ENCODE measurements around the gene ZNF280B. TPM values are rescaled to one million over a fixed set of nuclear protein-coding genes. Genes with fewer than 3 reads are reported as not detected.

The ZNF280B gene
- total RNA-seq, 1 experiment from 2014 or later = 5.5 TPM

- ChIA-PET POLR2A (no interaction called here), RAD21 (ENCODE audit: low non-redundant PET in 1 of 2, low total read pairs in 2 of 2, uncharacterized antibody in 2 of 2, unreplicated experiment in 2 of 2) (no interaction called here), CTCF (interaction anchor here (1.0 kb wide), 1 partner anchor 15 kb away, joined by 4 read pairs; the partner anchor contains the start of gene PRAME)
- H3K79me2 ChIP-seq (ENCODE audit: insufficient read depth, low read length) = no peaks in the 10 kb centered on the region
- peaks cover 5 to 6% of the 10 kb centered on the region in 2 experiments; a peak in 1 of 4 replicates for H3K36me3 ChIP-seq (ENCODE audit: control insufficient read depth in 1 of 2, insufficient read depth in 2 of 2, low read length in 2 of 2)
- no peaks in the 10 kb centered on the region for H3K9me2 ChIP-seq (ENCODE audit: insufficient read depth)
- no peak overlapping the region for H2AFZ ChIP-seq (ENCODE audit: low read depth, low read length, poor library complexity, severe bottlenecking)
- H3K9me3 ChIP-seq (ENCODE audit: control insufficient read depth in 1 of 2, insufficient read depth in 1 of 2, low read depth in 1 of 2, low read length in 2 of 2) = no peaks in the 10 kb centered on the region
- no peaks in the 10 kb centered on the region for H3K27me3 ChIP-seq (ENCODE audit: insufficient read depth, low read length)
- H3K4me2 ChIP-seq (ENCODE audit: low read length) = no peak overlapping the region
- DNase-seq (ENCODE audit: low read depth, low spot score) (no peak), ATAC-seq (no peak)
- no peaks in the 10 kb centered on the region for H4K20me1 ChIP-seq (ENCODE audit: insufficient read depth)
- H3K4me1 ChIP-seq (ENCODE audit: control insufficient read depth in 1 of 2, insufficient read depth in 2 of 2, low read length in 2 of 2) = no peaks in the 10 kb centered on the region
- H3K9ac ChIP-seq (ENCODE audit: low read length) = no peak overlapping the region
- H3K27ac ChIP-seq (ENCODE audit: low read depth, low read length) = no peak overlapping the region
- intact Hi-C loops (cut with micrococcal nuclease) = no loop called here
- no peak overlapping the region for H3K4me3 ChIP-seq (replicated peaks in 1 of 2; ENCODE audit: low read depth in 1 of 2, low read length in 2 of 2)
- no TSS peak for BruUV-seq (replicated peaks)
- TF ChIP-seq SIN3A (IDR thresholded peaks at IDR 0.05; ENCODE audit: low read depth) (no peak), CTCF (IDR thresholded peaks at IDR 0.05 in 2 of 3, conservative IDR thresholded peaks at IDR 0.05 in 1 of 3; ENCODE audit: borderline replicate concordance in 1 of 3, insufficient read depth in 1 of 3, low read depth in 2 of 3, low read length in 2 of 3) (no peak), EGR1 (IDR thresholded peaks at IDR 0.05; ENCODE audit: low read depth) (no peak), ZNF274 (IDR thresholded peaks at IDR 0.05; ENCODE audit: low read depth, low read length) (no peak), POLR2A (IDR thresholded peaks at IDR 0.05; ENCODE audit: borderline replicate concordance, extremely low read depth, insufficient read depth, insufficient read length) (no peak), SRF (IDR thresholded peaks at IDR 0.05; ENCODE audit: low read depth) (no peak), ELF1 (IDR thresholded peaks at IDR 0.05; ENCODE audit: borderline replicate concordance, low read depth) (no peak), FOSL1 (IDR thresholded peaks at IDR 0.05; ENCODE audit: low read depth) (no peak), JUND (IDR thresholded peaks at IDR 0.05) (no peak), CBX3 (IDR thresholded peaks at IDR 0.05; ENCODE audit: low read depth) (no peak), SP1 (IDR thresholded peaks at IDR 0.05; ENCODE audit: low read depth) (no peak), EZH2 (IDR thresholded peaks at IDR 0.05) (no peak), ZBTB33 (IDR thresholded peaks at IDR 0.05; ENCODE audit: extremely low read depth, insufficient replicate concordance, low read length) (no peak), RAD21 (IDR thresholded peaks at IDR 0.05; ENCODE audit: low read depth) (no peak), CEBPB (IDR thresholded peaks at IDR 0.05; ENCODE audit: low read depth) (no peak), YY1 (IDR thresholded peaks at IDR 0.05; ENCODE audit: extremely low read depth, insufficient replicate concordance, low read depth, low read length) (no peak), POLR2AphosphoS5 (IDR thresholded peaks at IDR 0.05; ENCODE audit: low read depth, low read length) (no peak), TCF7L2 (IDR thresholded peaks at IDR 0.05; ENCODE audit: borderline replicate concordance, extremely low read depth, insufficient read depth, insufficient read length) (no peak)
- TF ChIP-seq, protein P1, sequence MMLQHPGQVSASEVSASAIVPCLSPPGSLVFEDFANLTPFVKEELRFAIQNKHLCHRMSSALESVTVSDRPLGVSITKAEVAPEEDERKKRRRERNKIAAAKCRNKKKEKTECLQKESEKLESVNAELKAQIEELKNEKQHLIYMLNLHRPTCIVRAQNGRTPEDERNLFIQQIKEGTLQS (IDR thresholded peaks at IDR 0.05) = no peak
Measured at GRCh38 chr22:22545084-22545483, 36.5 kb upstream of the ZNF280B start.

Measured in HCT116 (cell line).